HepG2 (cell line): ENCODE measurements around the gene GOLGA6D. TPM values are rescaled to one million over a fixed set of nuclear protein-coding genes. Genes with fewer than 3 reads are reported as not detected.

Experiments used
- AGO2 ChIP-seq: fragments of 200-400 bp; formaldehyde crosslinking; optimal IDR thresholded peaks from 2 replicates; pipeline ENCODE3; 2017; ENCODE audit warnings: mild to moderate bottlenecking, low read depth, low read length, moderate library complexity
- ATF1 ChIP-seq: IDR thresholded peaks from 2 replicates; pipeline ENCODE4 v1.6.1; 2016; ENCODE audit warnings: mild to moderate bottlenecking, control low read depth
- BATF2 ChIP-seq: sonication (generic); formaldehyde crosslinking; IDR thresholded peaks from 2 replicates; pipeline ENCODE4 v1.8.0; 2022; ENCODE audit warnings: mild to moderate bottlenecking, missing genetic modification reagents, moderate library complexity
- EP300 ChIP-seq, 3 experiments: sonication (generic) in 1 of 3; formaldehyde crosslinking in 1 of 3; IDR thresholded peaks; 2 replicates each; pipeline versions ENCODE4 v1.5.1 to v1.6.1; 2011 to 2020; ENCODE audit warnings: low read depth in 2 of 3, low read length in 2 of 3, borderline replicate concordance in 1 of 3, improper control_type of control experiment in 1 of 3, mild to moderate bottlenecking in 1 of 3, missing genetic modification reagents in 1 of 3, moderate library complexity in 1 of 3
- HOXA3 ChIP-seq: sonication (generic); formaldehyde crosslinking; IDR thresholded peaks from 2 replicates; pipeline ENCODE4 v1.5.0; 2020; ENCODE audit warnings: missing genetic modification reagents
- KLF9 ChIP-seq: IDR thresholded peaks from 2 replicates; pipeline ENCODE4 v1.6.1; 2016; ENCODE audit warnings: low read depth
- MED8 ChIP-seq: sonication (generic); formaldehyde crosslinking; IDR thresholded peaks from 2 replicates; pipeline ENCODE4 v1.8.1; 2023; ENCODE audit warnings: mild to moderate bottlenecking, missing genetic modification reagents; ENCODE audit not compliant: insufficient replicate concordance
- POLR2AphosphoS5 ChIP-seq: IDR thresholded peaks from 2 replicates; pipeline ENCODE4 v1.6.1; 2012; ENCODE audit warnings: low read depth, low read length
- RFX5 ChIP-seq: IDR thresholded peaks from 2 replicates; pipeline ENCODE4 v1.6.1; 2011; ENCODE audit warnings: low read depth, low read length, improper control_type of control experiment
- SP1 ChIP-seq, 2 experiments: fragments of 450-650 bp in 1 of 2; sonication (generic) in 1 of 2; formaldehyde crosslinking in 1 of 2; IDR thresholded peaks; 2 replicates each; pipeline versions ENCODE4 v1.4.0 to v1.6.1; 2016 to 2020; ENCODE audit warnings: missing genetic modification reagents in 1 of 2
- ZIK1 ChIP-seq: sonication (generic); formaldehyde crosslinking; IDR thresholded peaks from 2 replicates; pipeline ENCODE4 v1.5.0; 2020; ENCODE audit warnings: mild to moderate bottlenecking, low read depth, missing genetic modification reagents, borderline replicate concordance
- ZNF720 ChIP-seq: sonication (generic); formaldehyde crosslinking; IDR thresholded peaks from 2 replicates; pipeline ENCODE4 v1.4.0; 2020; ENCODE audit warnings: missing genetic modification reagents
- ZNF772 ChIP-seq: sonication (generic); formaldehyde crosslinking; IDR thresholded peaks from 2 replicates; pipeline ENCODE4 v1.5.0; 2020; ENCODE audit warnings: mild to moderate bottlenecking, missing genetic modification reagents
- polyA plus RNA-seq, 8 experiments: library from polyadenylated mRNA; depleted of rRNA in 3 of 8; stranded (reverse) in 7 of 8; unstranded in 1 of 8; fragments of >200 nt; fragmentation: Illumina TruSeq in 4 of 8; extraction: Trizol in 4 of 8; gene quantifications; 2 replicates each; pipeline versions ENCODE4 v1.2.1 to v1.2.3, GENCODE V29; 2011 to 2016; ENCODE audit warnings: low read depth in 4 of 8, missing spikeins in 1 of 8, mixed read lengths in 1 of 8; ENCODE audit not compliant: insufficient read depth in 1 of 8
- total RNA-seq, 5 experiments: library from RNA; depleted of rRNA; stranded (reverse); fragments of >200 nt; fragmentation: Illumina TruSeq; extraction: Trizol; gene quantifications; 2 replicates each; pipeline ENCODE4 v1.2.3, GENCODE V29; 2016; ENCODE audit warnings: low read depth in 1 of 5
- TF ChIP-seq, protein P1 (sequence below): sonication (generic); formaldehyde crosslinking; IDR thresholded peaks from 2 replicates; pipeline ENCODE4 v1.4.0; 2020; ENCODE audit warnings: mild to moderate bottlenecking, missing genetic modification reagents
- TF ChIP-seq, protein P2 (sequence below), 2 experiments: sonication (generic) in 1 of 2; formaldehyde crosslinking in 1 of 2; IDR thresholded peaks; 2 replicates each; pipeline versions ENCODE4 v1.4.0 to v1.6.1; 2016 to 2020; ENCODE audit warnings: borderline replicate concordance in 1 of 2, low read depth in 1 of 2, mild to moderate bottlenecking in 1 of 2, missing genetic modification reagents in 1 of 2

The GOLGA6D gene
- total and polyA plus RNA-seq, 2 of the 13 experiments (the other 11 are each of a cell fraction or from before 2014, with no cell fraction given) = 0.04 TPM; not detected in 1

DNA sequence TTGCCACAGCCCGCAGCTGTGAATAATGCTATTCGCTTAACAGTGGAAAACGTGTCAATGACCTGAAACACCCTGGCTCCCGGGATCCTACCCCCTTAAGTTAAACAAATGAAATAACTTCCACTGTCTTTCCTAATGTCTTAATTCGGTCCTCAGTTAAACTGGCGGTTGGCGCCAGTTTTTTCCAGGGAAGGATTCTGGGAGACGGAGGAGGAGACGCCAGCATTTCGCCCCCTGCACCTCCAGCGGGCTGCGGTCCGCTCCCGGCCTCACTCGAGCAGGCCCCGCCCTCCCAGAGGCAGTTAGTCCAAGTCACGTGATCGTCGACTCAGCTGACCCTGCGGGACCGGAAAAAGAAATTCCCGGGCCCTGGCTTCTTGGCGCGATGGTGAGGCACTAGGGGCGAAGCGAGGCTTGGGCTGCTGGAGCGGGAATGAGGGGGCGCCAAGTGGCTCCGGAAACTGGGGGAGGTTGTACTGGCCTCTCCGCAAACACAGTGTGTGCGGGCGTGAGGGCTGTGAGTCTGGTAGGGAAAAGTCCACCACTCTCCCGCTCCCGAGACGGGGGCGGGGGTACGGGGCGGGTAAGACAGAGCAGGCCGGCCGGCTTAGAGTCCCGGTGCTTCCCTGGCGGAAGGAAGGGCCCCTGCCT is 53.2 kb downstream of the GOLGA6D start, which contains the start of gene COMMD4 (continued):
- no peak for TF ChIP-seq RFX5
- TF ChIP-seq KLF9 = 0 out of 2 replicates have a peak, but pooled peaks have one; percentile 23
- TF ChIP-seq HOXA3 (CRISPR knock-in tag) = peak; percentile 89
- TF ChIP-seq EP300 (IDR thresholded peaks at IDR 0.05; ENCODE audit: low read depth in 2 of 2, low read length in 2 of 2) = peak; percentile 10 to 53; a peak in 2 of 4 replicates
- peak; percentile 25; the same call in 1 of the 2 replicates for TF ChIP-seq EP300 (CRISPR knock-in tag; IDR thresholded peaks at IDR 0.05; ENCODE audit: borderline replicate concordance)
- TF ChIP-seq, protein P1, sequence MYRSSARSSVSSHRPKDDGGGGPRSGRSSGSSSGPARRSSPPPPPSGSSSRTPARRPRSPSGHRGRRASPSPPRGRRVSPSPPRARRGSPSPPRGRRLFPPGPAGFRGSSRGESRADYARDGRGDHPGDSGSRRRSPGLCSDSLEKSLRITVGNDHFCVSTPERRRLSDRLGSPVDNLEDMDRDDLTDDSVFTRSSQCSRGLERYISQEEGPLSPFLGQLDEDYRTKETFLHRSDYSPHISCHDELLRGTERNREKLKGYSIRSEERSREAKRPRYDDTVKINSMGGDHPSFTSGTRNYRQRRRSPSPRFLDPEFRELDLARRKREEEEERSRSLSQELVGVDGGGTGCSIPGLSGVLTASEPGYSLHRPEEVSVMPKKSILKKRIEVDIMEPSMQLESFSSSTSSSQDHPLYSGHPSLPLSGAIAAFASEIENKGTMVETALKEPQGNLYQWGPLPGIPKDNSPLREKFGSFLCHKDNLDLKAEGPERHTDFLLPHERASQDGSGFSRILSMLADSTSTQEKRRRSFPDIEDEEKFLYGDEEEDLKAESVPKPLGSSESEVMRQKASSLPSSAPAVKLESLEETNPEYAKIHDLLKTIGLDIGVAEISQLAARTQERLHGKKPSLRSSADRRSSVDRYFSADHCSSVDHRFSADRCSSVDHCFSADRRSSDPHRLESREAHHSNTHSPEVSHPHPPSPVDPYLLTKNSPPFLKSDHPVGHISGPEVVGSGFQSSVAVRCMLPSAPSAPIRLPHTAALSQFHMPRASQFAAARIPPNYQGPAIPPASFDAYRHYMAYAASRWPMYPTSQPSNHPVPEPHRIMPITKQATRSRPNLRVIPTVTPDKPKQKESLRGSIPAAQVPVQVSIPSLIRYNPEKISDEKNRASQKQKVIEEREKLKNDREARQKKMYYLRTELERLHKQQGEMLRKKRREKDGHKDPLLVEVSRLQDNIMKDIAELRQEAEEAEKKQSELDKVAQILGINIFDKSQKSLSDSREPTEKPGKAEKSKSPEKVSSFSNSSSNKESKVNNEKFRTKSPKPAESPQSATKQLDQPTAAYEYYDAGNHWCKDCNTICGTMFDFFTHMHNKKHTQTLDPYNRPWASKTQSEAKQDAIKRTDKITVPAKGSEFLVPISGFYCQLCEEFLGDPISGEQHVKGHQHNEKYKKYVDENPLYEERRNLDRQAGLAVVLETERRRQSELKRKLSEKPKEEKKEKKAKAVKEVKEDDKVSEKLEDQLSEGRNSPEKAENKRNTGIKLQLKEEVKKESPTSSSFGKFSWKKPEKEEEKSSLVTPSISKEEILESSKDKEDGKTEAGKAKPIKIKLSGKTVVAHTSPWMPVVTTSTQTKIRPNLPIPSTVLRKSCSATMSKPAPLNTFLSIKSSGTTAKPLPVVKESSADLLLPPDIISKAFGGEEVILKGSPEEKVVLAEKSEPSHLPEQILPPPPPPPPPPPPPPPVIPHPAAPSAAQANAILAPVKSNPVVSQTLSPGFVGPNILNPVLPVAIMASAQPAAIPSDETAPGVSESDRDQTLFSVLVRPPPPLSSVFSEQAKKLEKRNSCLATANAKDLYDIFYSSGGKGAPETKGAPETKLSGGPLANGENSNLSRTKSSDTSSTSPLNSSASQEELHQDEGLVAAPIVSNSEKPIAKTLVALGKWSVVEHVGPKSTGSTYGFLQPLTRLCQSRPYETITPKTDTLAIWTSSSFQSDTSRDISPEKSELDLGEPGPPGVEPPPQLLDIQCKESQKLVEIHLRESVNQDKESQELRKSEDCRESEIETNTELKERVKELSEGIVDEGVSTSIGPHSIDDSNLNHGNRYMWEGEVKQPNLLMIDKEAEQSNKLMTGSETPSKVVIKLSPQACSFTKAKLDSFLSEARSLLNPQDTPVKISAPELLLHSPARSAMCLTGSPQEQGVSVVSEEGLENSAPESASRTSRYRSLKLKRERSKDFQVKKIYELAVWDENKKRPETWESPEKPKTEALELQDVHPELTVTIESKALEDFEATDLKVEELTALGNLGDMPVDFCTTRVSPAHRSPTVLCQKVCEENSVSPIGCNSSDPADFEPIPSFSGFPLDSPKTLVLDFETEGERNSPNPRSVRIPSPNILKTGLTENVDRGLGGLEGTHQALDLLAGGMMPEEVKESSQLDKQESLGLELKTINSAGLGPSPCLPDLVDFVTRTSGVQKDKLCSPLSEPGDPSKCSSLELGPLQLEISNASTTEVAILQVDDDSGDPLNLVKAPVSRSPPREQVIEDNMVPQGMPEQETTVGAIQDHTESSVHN (CRISPR knock-in tag) = peak; percentile 53; the same call in 1 of the 2 replicates
- peak; percentile 54; the same call in 1 of the 2 replicates for TF ChIP-seq ZNF772
- TF ChIP-seq ZNF720 (CRISPR knock-in tag) = no peak
- peak; percentile 72 for TF ChIP-seq POLR2AphosphoS5
- no peak for TF ChIP-seq AGO2
- TF ChIP-seq, protein P2, sequence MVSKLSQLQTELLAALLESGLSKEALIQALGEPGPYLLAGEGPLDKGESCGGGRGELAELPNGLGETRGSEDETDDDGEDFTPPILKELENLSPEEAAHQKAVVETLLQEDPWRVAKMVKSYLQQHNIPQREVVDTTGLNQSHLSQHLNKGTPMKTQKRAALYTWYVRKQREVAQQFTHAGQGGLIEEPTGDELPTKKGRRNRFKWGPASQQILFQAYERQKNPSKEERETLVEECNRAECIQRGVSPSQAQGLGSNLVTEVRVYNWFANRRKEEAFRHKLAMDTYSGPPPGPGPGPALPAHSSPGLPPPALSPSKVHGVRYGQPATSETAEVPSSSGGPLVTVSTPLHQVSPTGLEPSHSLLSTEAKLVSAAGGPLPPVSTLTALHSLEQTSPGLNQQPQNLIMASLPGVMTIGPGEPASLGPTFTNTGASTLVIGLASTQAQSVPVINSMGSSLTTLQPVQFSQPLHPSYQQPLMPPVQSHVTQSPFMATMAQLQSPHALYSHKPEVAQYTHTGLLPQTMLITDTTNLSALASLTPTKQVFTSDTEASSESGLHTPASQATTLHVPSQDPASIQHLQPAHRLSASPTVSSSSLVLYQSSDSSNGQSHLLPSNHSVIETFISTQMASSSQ (IDR thresholded peaks at IDR 0.05; ENCODE audit: low read depth) = peak; percentile 65
- TF ChIP-seq, protein P2 (CRISPR knock-in tag; IDR thresholded peaks at IDR 0.05; ENCODE audit: borderline replicate concordance) = peak; percentile 76
- 0 out of 2 replicates have a peak, but pooled peaks have one; percentile 27 for TF ChIP-seq BATF2 (CRISPR knock-in tag)
- TF ChIP-seq ATF1 (CRISPR knock-in tag) = peak; percentile 50
- peak; percentile 49 for TF ChIP-seq MED8 (CRISPR knock-in tag)
- no peak for TF ChIP-seq SP1 (IDR thresholded peaks at IDR 0.05)
- peak; percentile 69 for TF ChIP-seq SP1 (CRISPR knock-in tag; IDR thresholded peaks at IDR 0.05)
- peak; percentile 89; the same call in 1 of the 2 replicates for TF ChIP-seq ZIK1 (CRISPR knock-in tag)
